GM11168 (cell line): ENCODE results near the gene ID1.

Experiments
- in situ Hi-C: fragments of 300-500 bp; cut with MboI; formaldehyde crosslinking; loops from one replicate; pipeline ENCODE4 v1.12.0; 2022; ENCODE audit warnings: low sequenced_read_pairs; ENCODE audit not compliant: unreplicated experiment

Gene ID1

GRCh38 chr20:31605031-31605901 lies at the start of gene ID1:
TSS of gene ID1 (plus strand) at chr20:31605289. CDS start at chr20:31605388, 99 bp downstream.
- in situ Hi-C loops, result no loop called here

DNA sequence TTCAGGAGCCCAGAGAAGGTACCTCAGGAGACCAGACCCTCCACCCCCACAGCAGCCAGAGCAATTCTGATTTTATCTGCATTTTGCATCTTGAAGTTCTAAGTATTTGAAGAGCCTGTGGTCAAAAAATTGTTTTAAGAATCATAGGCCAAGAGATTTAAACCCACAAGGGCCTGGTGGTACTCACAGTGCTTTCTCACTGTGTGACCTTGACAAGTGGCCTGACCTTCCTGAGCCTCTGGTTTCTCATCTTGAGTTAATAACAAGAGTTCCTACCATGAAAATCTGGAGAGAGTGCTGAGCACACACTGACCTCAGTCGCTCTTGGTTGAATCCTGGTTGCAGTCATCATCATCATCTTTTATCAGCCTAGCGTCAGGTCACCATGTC lies 45.4 kb upstream of the ID1 start:
- in situ Hi-C loops, result loop anchor here (5.0 kb wide), 1 partner anchor 53 kb away; no protein-coding TSS in a partner anchor

DNA sequence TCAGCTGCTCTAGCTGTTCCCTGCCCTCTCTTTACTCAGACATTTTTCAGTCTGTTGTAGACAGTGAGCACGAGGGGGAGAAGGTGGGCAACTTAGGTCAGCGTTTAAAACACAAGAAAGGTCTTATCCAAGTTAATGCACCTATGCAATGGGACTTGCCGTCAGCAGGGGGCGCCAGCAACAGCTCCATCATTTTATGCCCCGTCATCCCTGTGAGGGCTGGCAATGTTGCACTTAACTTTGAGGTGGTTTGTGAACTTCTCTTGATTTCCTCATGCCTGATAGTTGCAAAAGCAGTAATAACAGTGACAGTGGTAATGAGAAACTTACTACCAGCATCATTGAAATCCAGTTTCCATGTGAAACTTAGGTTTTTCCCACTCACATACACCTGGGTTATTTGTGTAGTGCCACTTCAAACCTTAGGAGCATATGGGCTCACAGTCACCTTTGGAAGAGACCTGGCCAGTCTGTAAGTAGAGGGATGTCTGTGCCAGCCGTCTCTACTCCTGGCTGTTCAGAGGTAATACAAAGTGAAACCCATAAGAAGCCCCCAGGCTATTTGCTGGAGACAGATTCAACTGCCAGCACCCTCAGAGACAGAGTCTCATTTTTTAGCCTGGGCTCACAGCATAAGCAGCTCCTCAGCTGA lies 44.9 kb upstream of the ID1 start:
- in situ Hi-C loops, result loop anchor here (5.0 kb wide), 1 partner anchor 52 kb away; no protein-coding TSS in a partner anchor

DNA sequence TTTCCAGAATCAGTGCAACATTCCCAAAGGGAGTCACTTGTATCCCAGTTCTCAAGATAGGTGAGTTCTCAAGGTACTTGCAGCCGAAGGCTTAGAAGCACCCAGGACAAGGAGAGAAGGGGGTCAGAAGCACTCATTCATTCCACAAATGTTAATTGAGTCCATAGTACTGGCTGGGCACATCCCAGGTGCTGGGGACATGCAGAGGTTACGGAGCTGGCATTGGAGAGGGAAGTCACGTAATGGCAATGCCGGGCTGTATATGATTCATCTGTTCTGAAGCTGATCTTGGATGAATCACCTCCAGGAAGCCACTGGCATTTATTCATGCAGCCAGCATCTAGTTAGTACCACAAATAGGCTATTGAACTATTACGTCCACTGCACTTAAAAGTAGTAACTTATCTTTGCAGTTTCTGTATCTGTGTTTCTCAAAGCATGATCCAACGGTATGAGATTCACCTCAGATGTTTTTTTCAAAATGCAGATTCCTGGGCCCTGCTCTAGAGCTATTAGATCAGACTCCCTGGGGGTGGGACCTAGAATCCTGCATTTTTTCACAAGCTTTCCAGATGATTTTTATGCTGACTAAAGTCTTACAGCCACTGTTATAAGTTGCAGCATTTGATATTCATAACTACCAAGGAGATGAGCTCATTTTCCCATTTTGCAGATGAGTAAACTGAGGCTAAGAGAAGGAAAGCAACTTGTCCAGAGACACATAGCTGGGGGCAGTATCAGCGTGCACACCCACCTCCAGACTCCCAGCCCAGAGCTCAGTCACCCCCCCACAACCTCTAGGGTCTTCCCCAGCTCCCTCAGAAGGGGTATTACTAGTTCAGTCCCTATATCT lies 44.1 kb upstream of the ID1 start:
- in situ Hi-C loops, result loop anchor here (5.0 kb wide), 1 partner anchor 51 kb away; no protein-coding TSS in a partner anchor

DNA sequence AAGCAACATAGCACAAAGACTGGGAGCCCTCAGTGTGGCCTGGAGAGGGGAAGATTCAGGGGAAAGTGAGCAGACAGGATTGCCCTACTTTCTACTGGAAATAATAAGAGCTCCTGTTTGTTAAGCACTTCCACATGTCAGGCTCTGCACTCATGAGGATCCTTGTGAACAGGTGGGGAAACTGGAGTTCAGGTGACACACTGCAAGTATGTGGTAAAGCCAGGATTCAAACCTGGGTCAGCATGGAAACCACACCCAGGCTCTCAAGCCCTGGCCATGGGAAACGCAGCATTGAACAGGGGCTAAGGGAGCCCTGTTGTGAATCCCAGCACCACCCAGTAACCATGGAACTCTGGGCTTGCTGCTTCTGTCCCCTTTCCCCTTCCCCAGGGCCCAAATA lies 42.8 kb upstream of the ID1 start:
- in situ Hi-C loops, result loop anchor here (5.0 kb wide), 1 partner anchor 50 kb away; no protein-coding TSS in a partner anchor

DNA sequence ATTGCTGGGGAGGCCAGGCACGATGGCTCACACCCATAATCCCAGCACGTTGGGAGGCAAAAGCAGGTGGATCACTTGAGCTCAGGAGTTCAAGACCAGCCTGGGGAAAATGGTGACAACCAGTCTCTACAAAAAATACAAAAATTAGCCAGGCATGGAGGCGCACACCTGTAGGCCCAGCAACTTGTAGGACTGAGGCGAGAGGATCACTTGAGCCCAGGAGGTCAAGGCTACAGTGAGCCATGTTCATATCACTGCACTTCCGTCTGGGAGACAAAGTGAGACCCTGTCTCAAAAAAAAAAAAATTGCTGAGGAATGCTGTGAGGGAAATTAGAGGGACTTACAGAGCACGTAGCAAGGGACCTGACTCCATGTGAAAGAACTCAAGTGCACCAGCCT lies 40.8 kb upstream of the ID1 start:
- in situ Hi-C loops, result loop anchor here (5.0 kb wide), 1 partner anchor 48 kb away; no protein-coding TSS in a partner anchor

DNA sequence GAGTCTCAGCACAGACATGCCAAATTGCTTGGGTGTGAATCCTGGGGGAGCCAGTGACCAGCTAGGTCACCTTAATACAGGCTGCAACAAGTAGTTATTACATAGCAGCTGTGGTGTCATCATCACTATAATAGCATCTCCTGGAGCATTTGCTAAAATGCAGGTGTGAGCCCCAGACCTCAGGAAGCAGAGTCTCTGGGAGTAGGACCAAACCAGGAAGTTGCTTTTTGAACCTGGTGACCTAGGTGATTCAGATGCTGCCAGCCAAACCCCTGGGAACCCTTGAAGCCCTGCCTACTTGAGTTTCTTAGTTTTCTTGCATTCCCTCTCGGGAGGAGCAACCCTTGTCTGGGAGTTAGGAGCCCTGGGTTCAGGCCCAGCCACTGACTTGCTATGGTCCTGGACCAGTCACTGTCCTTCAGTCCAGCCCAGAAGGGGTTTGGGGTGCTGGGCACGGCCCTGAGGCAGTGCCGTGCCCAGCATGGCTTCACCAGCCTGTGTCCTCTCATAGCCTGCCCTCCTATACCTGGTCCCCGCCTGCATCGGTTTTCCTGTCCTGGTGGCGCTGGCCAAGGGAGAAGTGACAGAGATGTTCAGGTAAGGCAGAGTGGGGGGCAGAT lies 39.3 kb upstream of the ID1 start:
- in situ Hi-C loops, result no loop called here

DNA sequence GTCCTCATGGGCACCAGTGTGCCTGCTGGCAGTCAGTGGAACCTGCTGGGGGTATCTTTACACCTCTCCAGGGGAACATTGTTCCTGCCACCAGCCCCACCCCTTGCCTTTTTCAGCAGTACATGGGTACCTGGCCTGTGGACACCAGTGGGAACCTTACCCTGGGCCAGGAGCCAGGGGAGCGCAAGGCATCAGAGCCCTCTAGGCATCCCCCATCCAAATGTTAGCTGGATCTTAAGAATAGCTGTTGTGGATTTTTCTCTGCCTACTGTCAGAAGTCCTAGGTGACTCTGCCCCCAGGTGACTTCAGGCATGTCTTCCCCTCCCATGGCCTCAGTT lies 38.8 kb upstream of the ID1 start:
- in situ Hi-C loops, result no loop called here

GRCh38 chr20:31566658-31567379 lies 38.3 kb upstream of the ID1 start:
- in situ Hi-C loops, result no loop called here

DNA sequence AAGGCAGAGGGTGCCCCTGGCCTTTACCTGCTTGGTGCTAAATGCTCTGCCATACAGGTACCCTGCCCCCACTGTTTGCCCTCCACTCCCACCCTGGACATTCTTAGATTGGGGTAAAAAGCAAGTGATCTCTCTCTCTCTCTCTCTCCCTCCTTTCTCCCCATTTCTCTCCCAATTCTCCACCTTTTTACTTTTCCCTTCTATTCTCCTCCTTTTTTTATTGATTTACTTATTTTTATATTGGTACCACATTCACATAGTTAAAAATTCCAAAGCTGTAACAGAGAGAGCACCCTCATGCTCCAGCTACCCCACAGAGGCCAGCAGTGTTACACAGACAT lies 37.7 kb upstream of the ID1 start:
- in situ Hi-C loops, result no loop called here

- in situ Hi-C loops, result no loop called here
Observed at GRCh38 chr20:31568041-31568731, 36.9 kb upstream of the ID1 start.

GRCh38 chr20:31568773-31569162 lies 36.3 kb upstream of the ID1 start:
- in situ Hi-C loops, result no loop called here

GRCh38 chr20:31569163-31570020 lies 35.7 kb upstream of the ID1 start:
- in situ Hi-C loops, result no loop called here

DNA sequence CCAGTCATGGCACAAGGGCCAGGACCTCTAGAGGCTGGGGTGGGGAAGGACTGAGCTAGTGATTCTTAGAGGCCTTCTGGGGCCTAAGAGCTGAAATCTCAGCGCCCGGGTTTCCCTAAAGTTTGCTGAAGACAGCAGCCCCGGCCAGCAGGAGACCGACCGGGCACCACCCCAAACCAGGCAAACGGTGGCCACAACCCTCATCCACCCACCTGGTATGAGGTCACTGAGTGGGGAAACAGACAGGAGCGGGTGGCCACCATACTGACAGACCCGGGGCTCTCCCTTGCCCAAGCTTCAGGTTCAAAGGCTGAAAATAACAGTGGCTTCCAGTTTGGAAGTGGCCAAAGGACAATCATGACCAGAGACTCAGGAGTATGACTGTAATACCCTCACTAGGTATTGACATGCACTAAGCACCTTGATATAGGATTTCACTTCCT lies 35.0 kb upstream of the ID1 start:
- in situ Hi-C loops, result no loop called here

DNA sequence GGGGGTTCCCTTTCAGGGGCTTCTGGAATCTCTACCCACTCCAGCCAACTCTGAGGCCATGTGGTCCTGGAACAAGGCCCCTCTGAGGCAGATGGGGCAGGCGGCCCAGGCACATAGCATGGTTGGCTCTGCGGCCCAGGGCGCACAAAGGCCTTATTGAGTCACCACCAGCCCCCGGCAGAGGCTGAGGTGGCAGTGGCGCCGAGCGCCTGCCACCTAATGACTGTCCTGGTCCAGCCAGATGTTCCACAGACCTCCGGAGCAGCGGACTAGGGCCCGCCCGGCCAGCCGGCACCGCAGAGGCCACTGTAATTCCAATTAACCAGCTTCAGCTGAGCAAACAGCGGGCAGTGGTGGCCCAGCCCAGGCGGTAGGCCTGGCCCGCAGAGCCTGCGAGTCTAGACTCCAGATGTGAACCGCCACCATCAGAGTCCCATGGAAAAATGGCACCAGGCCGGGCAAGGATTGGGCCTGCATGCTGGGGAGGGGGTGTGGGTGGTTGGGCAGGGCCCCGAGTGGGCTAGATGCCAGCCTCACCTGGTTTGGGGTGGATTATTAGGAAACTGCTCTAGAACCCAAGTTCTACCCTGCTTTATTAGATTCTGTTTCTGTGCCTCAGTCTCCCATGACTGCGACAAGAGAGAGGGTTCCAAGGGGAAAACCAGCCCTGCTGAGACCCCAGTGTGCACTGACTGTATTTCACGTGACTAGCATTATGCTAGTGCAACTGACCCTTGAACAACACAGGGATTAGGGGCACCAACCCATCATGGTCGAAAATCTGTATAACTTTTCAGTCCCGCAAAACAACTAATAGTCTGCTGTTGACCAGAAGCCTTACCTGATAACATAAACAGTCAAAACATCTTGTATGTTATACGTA lies 34.1 kb upstream of the ID1 start:
- in situ Hi-C loops, result no loop called here

GRCh38 chr20:31572042-31572700 lies 32.9 kb upstream of the ID1 start:
- in situ Hi-C loops, result no loop called here
